ENCODE results near the gene AGBL2.
"Not testable (repeated sequence)": the region's sequence is repeated elsewhere in the genome, so short reads cannot be mapped to it uniquely, and the experiment has no call there.

AGBL2 gene

GRCh38 chr11:47715082-47715669 lies at the start of gene AGBL2:
Gene AGBL2 (minus strand): TSS chr11:47715369. CDS start chr11:47714650, 719 bp downstream.
- DNase-seq, result peak; percentile 52

GRCh38 chr11:47759291-47759690 lies 44.1 kb upstream of the AGBL2 start:
- not testable (repeated sequence) for DNase-seq

GRCh38 chr11:47756208-47756607 lies 41.0 kb upstream of the AGBL2 start:
- DNase-seq, result no peak

- no peak for DNase-seq
Observed at GRCh38 chr11:47750725-47751124, 35.6 kb upstream of the AGBL2 start.

GRCh38 chr11:47742494-47742893 lies 27.3 kb upstream of the AGBL2 start:
- DNase-seq, result not testable (repeated sequence)

GRCh38 chr11:47737817-47738216 lies 22.6 kb upstream of the AGBL2 start:
- DNase-seq, result not testable (repeated sequence)

GRCh38 chr11:47732271-47732670 lies 17.1 kb upstream of the AGBL2 start:
- no peak for DNase-seq

GRCh38 chr11:47731475-47731874 lies 16.3 kb upstream of the AGBL2 start:
- DNase-seq, result no peak

GRCh38 chr11:47726878-47727514 lies 11.8 kb upstream of the AGBL2 start:
- no peak for DNase-seq

- DNase-seq, result no peak
Observed at GRCh38 chr11:47726118-47726442, 10.9 kb upstream of the AGBL2 start.

- DNase-seq, result no peak
Observed at GRCh38 chr11:47725442-47726117, 10.4 kb upstream of the AGBL2 start.

GRCh38 chr11:47724041-47724729 lies 9.0 kb upstream of the AGBL2 start:
- peak; percentile 53 for DNase-seq

- DNase-seq, result no peak
Observed at GRCh38 chr11:47723041-47723440, 7.9 kb upstream of the AGBL2 start.

- DNase-seq, result no peak
Observed at GRCh38 chr11:47720651-47721050, 5.5 kb upstream of the AGBL2 start.

GRCh38 chr11:47716692-47717091 lies 1.5 kb upstream of the AGBL2 start:
- no peak for DNase-seq

GRCh38 chr11:47714554-47715081 lies 551 bp downstream of the AGBL2 start:
- peak; percentile 18 for DNase-seq

GRCh38 chr11:47711816-47712215 lies 3.4 kb downstream of the AGBL2 start:
- no peak for DNase-seq

GRCh38 chr11:47711225-47711624 lies 3.9 kb downstream of the AGBL2 start:
- no peak for DNase-seq

GRCh38 chr11:47707275-47707786 lies 7.8 kb downstream of the AGBL2 start:
- DNase-seq, result not testable (repeated sequence)

GRCh38 chr11:47705721-47706120 lies 9.4 kb downstream of the AGBL2 start:
- DNase-seq, result no peak

- no peak for DNase-seq
Observed at GRCh38 chr11:47691979-47692378, 23.2 kb downstream of the AGBL2 start.

- no peak for DNase-seq
Observed at GRCh38 chr11:47689480-47689879, 25.7 kb downstream of the AGBL2 start.

- DNase-seq, result no peak
Observed at GRCh38 chr11:47688991-47689390, 26.2 kb downstream of the AGBL2 start.
